Stomach (tissue), 4 donors: ENCODE results near the gene KCNH8.

Experiments used
- CTCF ChIP-seq, 7 experiments: fragments of 450-650 bp in 4 of 7; fragments of 200-600 bp in 3 of 7; sonication (generic) in 3 of 7; IDR thresholded peaks; one replicate each; pipeline ENCODE4 v1.5.1; 2016 to 2019; ENCODE audit warnings: antibody characterized with exemption in 7 of 7, control low read depth in 2 of 7, mild to moderate bottlenecking in 1 of 7
- POLR2A ChIP-seq, 4 donors: fragments of 450-650 bp; IDR thresholded peaks; one replicate each; pipeline ENCODE4 v1.6.1; 2016; ENCODE audit warnings: antibody characterized with exemption in 4 of 4, control low read depth in 2 of 4, mild to moderate bottlenecking in 1 of 4, moderate library complexity in 1 of 4
- POLR2AphosphoS5 ChIP-seq, 3 donors: sonication (generic); formaldehyde crosslinking; IDR thresholded peaks; one replicate each; pipeline ENCODE4 v1.6.1; 2016; ENCODE audit warnings: antibody characterized with exemption in 3 of 3

GRCh38 chr3:19232566-19232965 lies 84.3 kb downstream of the KCNH8 start:
- TF ChIP-seq CTCF (IDR thresholded peaks at IDR 0.05) (no peak), POLR2A (IDR thresholded peaks at IDR 0.05) (no peak), POLR2AphosphoS5 (IDR thresholded peaks at IDR 0.05) (no peak)
